Measurements from ENCODE around the gene KCTD12. TPM values are rescaled to one million over a fixed set of nuclear protein-coding genes. Genes with fewer than 3 reads are reported as not detected.
"Not testable (repeated sequence)": the region's sequence is repeated elsewhere in the genome, so short reads cannot be mapped to it uniquely, and the experiment has no call there.

KCTD12 gene
- 1 to 10 TPM; 5.8 to 5.9 TPM for total RNA-seq

- ChIA-PET POLR2A (no interaction called here), CTCF (interaction anchor here (0.9 to 2.8 kb wide), 7 partner anchors 7 to 58 kb away, joined by 3 to 17 read pairs (median 3); no protein-coding TSS in a partner anchor)
- peak; percentile 74 for DNase-seq
- Mint-ChIP-seq H3K27me3 (peaks cover 24% of the 10 kb centered on the region), H3K4me3 (peak within 1 kb of the TSS; percentile 82), H3K36me3 (ENCODE audit: low read depth) (peaks cover 3% of the 10 kb centered on the region), H3K4me1 (peaks cover 29% of the 10 kb centered on the region), H3K9me3 (no peaks in the 10 kb centered on the region), H3K27ac (peak within 1 kb of the TSS; percentile 88)
Observed at GRCh38 chr13:76886292-76887075, at the start of gene KCTD12. KCTD12 (minus strand) TSS chr13:76886405; CDS start chr13:76886148, 257 bp downstream.

DNA sequence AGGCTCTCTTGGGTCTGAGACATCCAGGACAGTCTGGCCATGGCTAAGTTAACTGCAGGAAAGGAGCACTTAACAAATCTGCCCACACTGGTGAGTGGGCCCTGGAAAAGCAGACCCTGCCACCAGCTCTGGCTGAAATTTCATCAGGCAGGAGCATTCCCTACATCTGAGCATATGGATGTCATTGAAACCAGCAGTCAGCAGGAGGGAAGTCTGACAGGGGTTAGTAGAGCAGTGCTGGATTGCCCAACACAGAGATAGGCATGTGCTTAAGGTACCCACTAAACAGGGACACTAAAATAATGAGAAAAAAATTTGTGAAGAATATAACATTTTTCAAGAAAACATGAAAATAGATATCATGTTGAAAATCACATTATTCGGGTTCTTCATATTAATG lies 48.5 kb upstream of the KCTD12 start:
- Mint-ChIP-seq H3K4me3 (no peak overlapping the region), H3K9me3 (peaks cover 8% of the 10 kb centered on the region), H3K27me3 (peaks cover 5% of the 10 kb centered on the region), H3K4me1 (no peaks in the 10 kb centered on the region), H3K36me3 (ENCODE audit: low read depth) (no peaks in the 10 kb centered on the region), H3K27ac (no peak overlapping the region)
- no peak for DNase-seq
- POLR2A ChIA-PET, result no interaction called here
- CTCF ChIA-PET, result interaction anchor here (1.6 kb wide), 1 partner anchor 15 kb away, joined by 3 read pairs; no protein-coding TSS in a partner anchor

DNA sequence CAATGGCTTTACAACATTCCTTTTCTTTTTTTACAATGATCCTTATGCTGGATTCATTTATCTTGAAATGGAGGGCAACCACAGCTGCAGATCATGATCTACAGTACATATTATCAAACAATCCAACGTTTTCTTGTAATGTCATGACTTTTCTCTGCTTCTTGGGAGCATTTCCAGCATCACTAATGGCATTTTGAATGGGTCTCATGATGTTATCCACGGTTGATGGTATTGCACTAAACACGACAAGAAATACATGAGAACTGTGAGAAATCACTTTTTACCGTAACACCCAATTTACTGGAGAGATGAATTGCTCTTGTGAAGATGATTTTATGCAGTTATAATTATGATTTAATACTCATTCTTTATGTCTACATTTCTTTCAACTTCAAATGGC lies 45.9 kb upstream of the KCTD12 start:
- POLR2A ChIA-PET, result no interaction called here
- Mint-ChIP-seq H3K4me1 (no peaks in the 10 kb centered on the region), H3K4me3 (no peak overlapping the region), H3K27ac (no peak overlapping the region), H3K9me3 (peaks cover 8% of the 10 kb centered on the region), H3K27me3 (peaks cover 2% of the 10 kb centered on the region), H3K36me3 (ENCODE audit: low read depth) (no peaks in the 10 kb centered on the region)
- CTCF ChIA-PET, result no interaction called here
- no peak for DNase-seq

DNA sequence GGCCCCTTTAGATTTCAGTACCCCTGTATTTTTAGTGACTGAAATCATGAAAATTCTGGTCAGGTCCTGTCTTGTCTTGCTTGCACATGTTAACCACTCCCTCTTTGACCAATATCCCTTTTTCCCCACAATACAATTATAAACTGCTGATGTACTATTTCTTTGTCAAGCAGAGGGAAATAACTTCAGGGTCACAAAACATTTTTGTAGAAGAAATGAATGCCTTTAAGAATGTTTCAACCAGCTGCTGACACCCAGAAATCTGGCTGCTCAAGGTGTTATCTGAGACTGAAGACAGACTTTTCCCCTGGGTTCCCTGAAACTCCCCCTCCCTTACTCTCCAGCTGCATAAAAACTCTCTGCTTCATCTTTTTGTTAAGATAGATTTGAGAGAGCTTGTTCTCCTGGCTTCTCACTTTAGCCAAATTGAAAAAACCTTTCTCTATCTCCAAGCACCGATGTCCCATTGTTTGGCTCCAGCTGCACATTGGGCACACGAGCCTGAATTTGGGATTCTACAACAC lies 43.7 kb upstream of the KCTD12 start:
- Mint-ChIP-seq H3K36me3 (ENCODE audit: low read depth) (no peaks in the 10 kb centered on the region), H3K4me1 (no peaks in the 10 kb centered on the region), H3K4me3 (no peak overlapping the region), H3K27me3 (peaks cover 2% of the 10 kb centered on the region), H3K9me3 (peaks cover 6% of the 10 kb centered on the region), H3K27ac (no peak overlapping the region)
- no peak for DNase-seq
- ChIA-PET CTCF (no interaction called here), POLR2A (no interaction called here)

- POLR2A ChIA-PET, result no interaction called here
- H3K36me3 Mint-ChIP-seq (ENCODE audit: low read depth), result no peaks in the 10 kb centered on the region
- no peak overlapping the region for H3K27ac Mint-ChIP-seq
- CTCF ChIA-PET, result no interaction called here
- peaks cover 6% of the 10 kb centered on the region for H3K9me3 Mint-ChIP-seq
- DNase-seq, result no peak
- H3K4me1 Mint-ChIP-seq, result no peaks in the 10 kb centered on the region
- H3K4me3 Mint-ChIP-seq, result no peak overlapping the region
- H3K27me3 Mint-ChIP-seq, result peaks cover 2% of the 10 kb centered on the region
Observed at GRCh38 chr13:76929320-76929719, 43.1 kb upstream of the KCTD12 start.

DNA sequence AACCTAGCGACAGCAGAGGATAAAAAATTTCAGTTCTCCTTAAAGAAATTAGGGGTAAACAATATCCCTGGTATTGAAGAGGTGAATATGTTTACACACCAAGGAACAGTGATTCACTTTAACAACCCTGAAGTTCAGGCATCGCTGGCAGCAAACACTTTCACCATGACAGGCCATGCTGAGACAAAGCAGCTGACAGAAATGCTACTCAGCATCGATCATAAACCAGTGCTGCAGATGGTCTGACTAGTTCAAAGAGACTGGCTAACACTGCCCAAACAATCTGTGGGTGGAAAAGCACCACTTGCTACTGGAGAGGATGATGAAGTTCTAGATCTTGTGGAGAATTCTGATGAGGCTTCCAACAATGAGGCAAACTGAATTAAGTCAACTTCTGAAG lies 42.3 kb upstream of the KCTD12 start:
- Mint-ChIP-seq H3K4me3 (no peak overlapping the region), H3K27me3 (peaks cover 2% of the 10 kb centered on the region), H3K9me3 (peaks cover 6% of the 10 kb centered on the region), H3K27ac (no peak overlapping the region), H3K4me1 (no peaks in the 10 kb centered on the region), H3K36me3 (ENCODE audit: low read depth) (no peaks in the 10 kb centered on the region)
- ChIA-PET CTCF (interaction anchor here (0.6 to 1.4 kb wide), 2 partner anchors 9 to 45 kb away, joined by 3 to 6 read pairs; no protein-coding TSS in a partner anchor), POLR2A (no interaction called here)
- no peak for DNase-seq

GRCh38 chr13:76927955-76928354 lies 41.8 kb upstream of the KCTD12 start:
- Mint-ChIP-seq H3K36me3 (ENCODE audit: low read depth) (no peaks in the 10 kb centered on the region), H3K4me1 (no peaks in the 10 kb centered on the region), H3K27ac (no peak overlapping the region), H3K9me3 (peaks cover 6% of the 10 kb centered on the region), H3K4me3 (no peak overlapping the region), H3K27me3 (peaks cover 2% of the 10 kb centered on the region)
- CTCF ChIA-PET, result interaction anchor here (0.6 to 1.4 kb wide), 2 partner anchors 10 to 45 kb away, joined by 3 to 6 read pairs; no protein-coding TSS in a partner anchor
- no peak for DNase-seq
- POLR2A ChIA-PET, result no interaction called here

DNA sequence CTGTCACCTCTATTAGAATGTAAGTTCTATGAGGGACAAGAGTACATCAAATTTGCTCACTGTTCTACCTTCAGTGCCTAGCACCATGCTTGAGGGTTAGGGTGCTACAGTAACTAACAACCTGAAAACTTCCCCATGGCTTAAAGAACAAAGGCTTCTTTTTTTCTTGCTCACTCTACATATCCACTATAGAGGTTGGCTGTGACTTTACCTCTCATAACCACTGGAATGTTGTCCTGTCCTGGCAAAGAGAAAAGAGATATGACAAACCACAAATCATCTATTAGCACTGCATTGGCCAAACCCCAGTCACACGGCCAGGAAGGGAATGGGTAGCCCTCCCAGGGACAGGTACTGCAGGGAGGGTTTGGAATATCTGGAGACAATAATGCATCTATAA lies 38.9 kb upstream of the KCTD12 start:
- peaks cover 2% of the 10 kb centered on the region for H3K9me3 Mint-ChIP-seq
- POLR2A ChIA-PET, result no interaction called here
- H3K4me1 Mint-ChIP-seq, result no peaks in the 10 kb centered on the region
- CTCF ChIA-PET, result no interaction called here
- DNase-seq, result no peak
- H3K36me3 Mint-ChIP-seq (ENCODE audit: low read depth), result no peaks in the 10 kb centered on the region
- peaks cover 3% of the 10 kb centered on the region for H3K27me3 Mint-ChIP-seq
- no peak overlapping the region for H3K4me3 Mint-ChIP-seq
- H3K27ac Mint-ChIP-seq, result no peak overlapping the region

- Mint-ChIP-seq H3K9me3 (peaks cover 2% of the 10 kb centered on the region), H3K4me3 (no peak overlapping the region), H3K27ac (no peak overlapping the region), H3K27me3 (peaks cover 6% of the 10 kb centered on the region), H3K36me3 (ENCODE audit: low read depth) (no peaks in the 10 kb centered on the region), H3K4me1 (no peaks in the 10 kb centered on the region)
- no peak for DNase-seq
- ChIA-PET CTCF (interaction anchor here (0.6 to 1.6 kb wide), 2 partner anchors 59 to 61 kb away, joined by 3 to 4 read pairs; no protein-coding TSS in a partner anchor), POLR2A (no interaction called here)
Observed at GRCh38 chr13:76921516-76921915, 35.3 kb upstream of the KCTD12 start.

DNA sequence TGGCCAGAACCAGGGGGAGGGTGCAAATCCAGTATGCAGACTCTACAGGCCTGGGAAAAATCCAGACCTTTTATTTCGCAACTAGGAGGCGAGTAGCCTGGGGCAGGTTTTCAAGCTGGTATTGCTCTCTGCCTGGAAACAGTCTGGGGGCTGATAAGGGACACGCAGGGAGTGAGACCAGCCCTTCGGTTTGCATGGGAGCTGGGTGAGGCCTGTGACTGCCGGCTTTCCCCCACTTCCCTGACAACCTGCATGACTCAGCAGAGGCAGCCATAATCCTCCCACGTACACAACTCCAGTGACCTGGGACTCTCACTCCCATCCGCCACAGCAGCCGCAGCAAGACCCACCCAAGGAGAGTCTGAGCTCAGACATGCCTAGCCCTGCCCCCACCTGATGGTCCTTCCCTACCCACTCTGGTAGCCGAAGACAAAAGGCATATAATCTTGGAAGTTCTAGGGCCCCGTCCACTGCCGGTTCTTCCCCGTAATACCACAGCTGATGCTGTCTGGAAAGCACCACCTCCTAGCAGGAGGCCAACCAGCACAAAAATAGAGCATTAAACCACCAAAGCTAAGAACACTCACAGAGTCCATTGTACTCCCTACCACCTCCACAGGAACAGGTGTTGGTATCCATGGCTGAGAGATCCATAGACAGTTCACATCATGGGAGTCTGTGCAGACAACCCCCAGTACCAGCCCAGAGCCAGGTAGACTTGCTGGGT lies 31.7 kb upstream of the KCTD12 start:
- H3K9me3 Mint-ChIP-seq; H3K27ac Mint-ChIP-seq; H3K36me3 Mint-ChIP-seq (ENCODE audit: low read depth); H3K4me3 Mint-ChIP-seq; POLR2A ChIA-PET; H3K4me1 Mint-ChIP-seq; H3K27me3 Mint-ChIP-seq; DNase-seq: not testable (repeated sequence)
- CTCF ChIA-PET, result interaction anchor here (1.6 kb wide), 1 partner anchor 14 kb away, joined by 3 read pairs; no protein-coding TSS in a partner anchor

DNA sequence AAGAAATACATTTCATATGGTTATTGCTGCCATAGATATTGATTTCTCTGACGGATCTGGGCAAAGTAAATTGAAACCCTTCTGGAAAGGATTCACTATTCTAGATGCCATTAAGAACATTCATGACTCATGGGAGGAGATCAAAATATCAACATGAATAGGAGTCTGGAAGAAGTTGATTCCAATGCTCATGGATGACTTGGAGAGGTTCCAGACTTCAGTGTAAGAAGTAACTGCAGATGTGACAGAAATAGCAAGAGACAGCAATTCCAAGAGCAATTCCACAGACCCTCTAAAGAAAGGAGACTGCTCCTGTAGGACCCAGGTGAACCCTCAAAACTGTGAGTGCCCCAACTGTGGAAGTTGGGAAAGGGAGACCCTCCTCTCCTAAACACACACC lies 30.9 kb upstream of the KCTD12 start:
- H3K4me1 Mint-ChIP-seq, result no peaks in the 10 kb centered on the region
- no peaks in the 10 kb centered on the region for H3K36me3 Mint-ChIP-seq (ENCODE audit: low read depth)
- no peak for DNase-seq
- no peak overlapping the region for H3K4me3 Mint-ChIP-seq
- peaks cover 2% of the 10 kb centered on the region for H3K9me3 Mint-ChIP-seq
- ChIA-PET CTCF (interaction anchor here (1.6 to 2.4 kb wide), 2 partner anchors 13 to 63 kb away, joined by 3 to 5 read pairs; no protein-coding TSS in a partner anchor), POLR2A (no interaction called here)
- H3K27me3 Mint-ChIP-seq, result peaks cover 7% of the 10 kb centered on the region
- no peak overlapping the region for H3K27ac Mint-ChIP-seq

DNA sequence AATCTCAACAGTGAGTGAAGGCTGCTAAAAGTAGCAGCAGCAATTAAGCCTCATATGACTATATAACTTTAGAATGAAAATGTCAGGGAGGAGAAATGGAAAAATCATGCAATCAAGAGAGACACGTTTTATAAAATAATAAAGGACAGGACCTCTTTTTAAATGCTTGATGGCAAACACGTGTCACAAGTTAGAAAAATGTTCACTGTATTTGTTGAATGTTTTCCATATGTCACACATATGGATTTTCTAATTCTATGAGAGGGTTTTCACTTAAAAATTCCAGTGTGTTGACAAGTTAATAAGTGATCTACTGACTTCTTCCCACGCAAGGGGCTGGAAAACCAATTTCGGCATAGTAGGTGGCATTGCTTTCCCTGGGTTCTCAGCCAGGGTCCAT lies 27.7 kb upstream of the KCTD12 start:
- no peaks in the 10 kb centered on the region for H3K4me1 Mint-ChIP-seq
- DNase-seq, result no peak
- no peak overlapping the region for H3K4me3 Mint-ChIP-seq
- no peak overlapping the region for H3K27ac Mint-ChIP-seq
- H3K27me3 Mint-ChIP-seq, result peaks cover 4% of the 10 kb centered on the region
- CTCF ChIA-PET, result no interaction called here
- no peaks in the 10 kb centered on the region for H3K36me3 Mint-ChIP-seq (ENCODE audit: low read depth)
- POLR2A ChIA-PET, result no interaction called here
- no peaks in the 10 kb centered on the region for H3K9me3 Mint-ChIP-seq

GRCh38 chr13:76912476-76912875 lies 26.3 kb upstream of the KCTD12 start:
- no peak overlapping the region for H3K27ac Mint-ChIP-seq
- no peak for DNase-seq
- H3K36me3 Mint-ChIP-seq (ENCODE audit: low read depth), result no peaks in the 10 kb centered on the region
- peaks cover 4% of the 10 kb centered on the region for H3K27me3 Mint-ChIP-seq
- ChIA-PET CTCF (interaction anchor here (0.6 kb wide), 1 partner anchor 1126 kb away, joined by 3 read pairs; no protein-coding TSS in a partner anchor), POLR2A (no interaction called here)
- no peaks in the 10 kb centered on the region for H3K4me1 Mint-ChIP-seq
- H3K9me3 Mint-ChIP-seq, result no peaks in the 10 kb centered on the region
- no peak overlapping the region for H3K4me3 Mint-ChIP-seq
